Measurements from ENCODE around the gene SLC34A3.

Gene SLC34A3

DNA sequence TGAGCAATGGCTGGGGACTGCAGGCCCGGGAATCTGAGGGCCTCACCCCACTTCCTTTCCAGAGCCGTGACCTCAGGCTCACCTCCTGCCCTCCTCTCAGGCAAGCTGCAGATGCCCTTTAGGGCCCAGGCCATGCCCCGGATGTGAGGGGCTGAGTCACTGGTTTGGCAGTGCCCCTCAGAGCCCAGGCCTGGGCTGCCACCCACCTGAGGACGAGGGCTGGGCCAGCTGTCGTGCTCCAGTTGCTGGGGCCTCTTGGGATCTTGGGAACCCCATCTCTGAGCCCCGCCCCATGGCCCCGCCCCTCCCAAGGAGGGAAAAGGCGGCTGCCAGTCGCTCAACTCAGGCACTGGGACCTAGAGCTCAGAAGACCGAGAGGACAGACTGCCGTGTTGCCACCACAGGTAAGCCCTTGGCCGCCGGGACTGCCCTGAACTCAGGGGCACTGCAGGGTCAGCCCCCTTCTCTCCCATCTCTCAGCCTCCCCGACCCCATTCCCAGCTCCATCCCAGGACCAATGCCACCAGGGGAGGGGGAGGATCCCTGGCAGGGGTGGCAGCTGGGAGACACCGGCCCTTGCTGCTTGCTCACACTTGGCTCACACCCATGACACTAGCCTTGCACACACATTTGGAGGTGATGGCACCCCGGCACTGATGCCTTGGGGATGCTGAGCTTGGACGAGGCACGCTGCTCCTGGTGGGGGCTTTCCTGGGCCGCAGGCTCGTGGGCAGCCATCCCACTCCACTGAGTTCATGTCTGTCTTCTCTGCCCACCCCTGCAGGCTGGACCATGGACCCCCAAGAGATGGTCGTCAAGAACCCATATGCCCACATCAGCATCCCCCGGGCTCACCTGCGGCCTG, 5.6 kb upstream of the SLC34A3 start, which contains the start of gene CYSRT1:
TSS of gene CYSRT1 (plus strand) at position 345 of the 865 bp plus-strand sequence. CDS start at position 793, 448 bp downstream.
- DNase-seq (ENCODE audit: extremely low spot score): no peak
- ChIA-PET CTCF (interaction anchor here (1.0 kb wide), 1 partner anchor 12 kb away, joined by 3 read pairs; no protein-coding TSS in a partner anchor), POLR2A (interaction anchor here (0.7 to 1.5 kb wide), 8 partner anchors 11 to 138 kb away, joined by 3 to 6 read pairs (median 3); partner anchors contain the start of genes MAN1B1, NELFB, SSNA1 and TPRN)
- no peak for TF ChIP-seq ELF4 (IDR thresholded peaks at IDR 0.05)
- TF ChIP-seq, protein P1, sequence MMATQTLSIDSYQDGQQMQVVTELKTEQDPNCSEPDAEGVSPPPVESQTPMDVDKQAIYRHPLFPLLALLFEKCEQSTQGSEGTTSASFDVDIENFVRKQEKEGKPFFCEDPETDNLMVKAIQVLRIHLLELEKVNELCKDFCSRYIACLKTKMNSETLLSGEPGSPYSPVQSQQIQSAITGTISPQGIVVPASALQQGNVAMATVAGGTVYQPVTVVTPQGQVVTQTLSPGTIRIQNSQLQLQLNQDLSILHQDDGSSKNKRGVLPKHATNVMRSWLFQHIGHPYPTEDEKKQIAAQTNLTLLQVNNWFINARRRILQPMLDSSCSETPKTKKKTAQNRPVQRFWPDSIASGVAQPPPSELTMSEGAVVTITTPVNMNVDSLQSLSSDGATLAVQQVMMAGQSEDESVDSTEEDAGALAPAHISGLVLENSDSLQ (IDR thresholded peaks at IDR 0.05): no peak
- no peak for TF ChIP-seq TARDBP (IDR thresholded peaks at IDR 0.05)
- TF ChIP-seq FOXA1 (IDR thresholded peaks at IDR 0.05): no peak
- no peak for TF ChIP-seq NFRKB (IDR thresholded peaks at IDR 0.05)
- TF ChIP-seq ZNF384 (IDR thresholded peaks at IDR 0.05): no peak
- TF ChIP-seq FOXK2 (IDR thresholded peaks at IDR 0.05): no peak
- TF ChIP-seq L3MBTL2 (conservative IDR thresholded peaks at IDR 0.05): no peak
- TF ChIP-seq LEF1 (IDR thresholded peaks at IDR 0.05; ENCODE audit: borderline replicate concordance): no peak
- TF ChIP-seq BHLHE40 (IDR thresholded peaks at IDR 0.05; ENCODE audit: borderline replicate concordance): no peak
- no peak for TF ChIP-seq SP1 (IDR thresholded peaks at IDR 0.05)
- no peak for TF ChIP-seq HDGF (IDR thresholded peaks at IDR 0.05; ENCODE audit: borderline replicate concordance)
- TF ChIP-seq SUZ12 (IDR thresholded peaks at IDR 0.05): no peak

DNA sequence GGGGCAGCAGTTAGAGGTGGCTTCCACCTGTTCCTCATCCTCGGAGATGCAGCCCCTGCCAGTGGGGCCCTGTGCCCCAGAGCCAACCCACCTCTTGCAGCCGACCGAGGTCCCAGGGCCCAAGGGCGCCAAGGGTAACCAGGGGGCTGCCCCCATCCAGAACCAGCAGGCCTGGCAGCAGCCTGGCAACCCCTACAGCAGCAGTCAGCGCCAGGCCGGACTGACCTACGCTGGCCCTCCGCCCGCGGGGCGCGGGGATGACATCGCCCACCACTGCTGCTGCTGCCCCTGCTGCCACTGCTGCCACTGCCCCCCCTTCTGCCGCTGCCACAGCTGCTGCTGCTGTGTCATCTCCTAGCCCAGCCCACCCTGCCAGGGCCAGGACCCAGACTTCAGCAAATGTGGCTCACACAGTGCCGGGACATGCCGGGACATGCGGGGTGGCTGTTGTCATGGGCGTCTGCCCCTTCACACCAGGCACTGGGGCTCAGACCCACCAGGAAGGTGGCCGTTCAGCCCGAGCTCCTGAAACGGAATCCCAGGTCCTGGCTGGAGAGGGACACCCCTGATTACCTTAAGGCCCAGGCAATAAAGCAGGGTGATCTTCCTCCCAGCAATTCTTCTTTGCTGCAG, 4.9 kb upstream of the SLC34A3 start:
- no peak for DNase-seq (ENCODE audit: extremely low spot score)
- CTCF ChIA-PET: interaction anchor here (1.0 kb wide), 1 partner anchor 49 kb away, joined by 3 read pairs; no protein-coding TSS in a partner anchor
- TF ChIP-seq L3MBTL2 (conservative IDR thresholded peaks at IDR 0.05) (no peak), HDGF (IDR thresholded peaks at IDR 0.05; ENCODE audit: borderline replicate concordance) (no peak), NFRKB (IDR thresholded peaks at IDR 0.05) (no peak), ARNT (IDR thresholded peaks at IDR 0.05) (no peak), SUZ12 (IDR thresholded peaks at IDR 0.05) (no peak), BHLHE40 (IDR thresholded peaks at IDR 0.05; ENCODE audit: borderline replicate concordance) (no peak), FOXM1 (IDR thresholded peaks at IDR 0.05; ENCODE audit: borderline replicate concordance) (no peak), SP1 (IDR thresholded peaks at IDR 0.05) (no peak), FOXA1 (IDR thresholded peaks at IDR 0.05) (no peak), LEF1 (IDR thresholded peaks at IDR 0.05; ENCODE audit: borderline replicate concordance) (no peak), TARDBP (IDR thresholded peaks at IDR 0.05) (no peak), ELF4 (IDR thresholded peaks at IDR 0.05) (no peak)
- TF ChIP-seq, protein P1 (IDR thresholded peaks at IDR 0.05): no peak
- POLR2A ChIA-PET: interaction anchor here (0.7 to 1.8 kb wide), 10 partner anchors 11 to 139 kb away, joined by 3 to 6 read pairs (median 3); partner anchors contain the start of genes ANAPC2, MAN1B1, SSNA1 and TPRN

DNA sequence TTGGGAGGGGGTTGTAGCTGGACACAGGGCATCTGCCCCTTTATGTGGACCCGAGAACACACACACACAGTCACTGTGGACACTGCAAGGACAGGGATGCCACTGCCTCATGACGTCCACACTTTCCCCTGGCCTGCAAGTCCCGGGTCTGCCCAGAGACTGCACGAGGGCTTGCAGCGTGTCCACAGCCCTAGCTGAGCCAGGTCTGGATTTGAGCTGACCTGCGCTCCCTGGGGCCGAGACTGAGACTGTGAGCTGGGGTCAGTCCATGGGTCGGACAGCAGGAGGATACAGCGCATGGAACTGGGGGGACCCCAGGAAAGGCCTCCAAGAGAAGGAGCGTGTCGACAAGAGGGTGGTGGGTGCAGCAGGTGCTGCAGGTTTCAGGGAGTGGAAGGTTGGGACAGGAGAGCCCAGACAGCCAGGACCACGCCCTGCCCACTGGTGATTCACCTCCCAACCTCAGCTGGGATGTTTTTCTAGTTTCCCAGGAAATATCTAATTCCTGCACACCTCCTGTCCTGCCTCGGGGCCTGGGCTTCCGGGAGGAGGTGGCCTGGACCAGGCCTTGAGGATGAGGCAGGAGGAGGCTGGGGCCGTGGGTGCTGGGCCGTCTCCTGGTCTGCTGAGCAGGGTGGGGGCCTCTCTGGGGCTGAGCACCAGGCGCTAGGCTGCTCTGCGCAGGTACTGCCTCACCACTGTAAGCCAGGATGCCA, 4.2 kb upstream of the SLC34A3 start:
- ChIA-PET CTCF (interaction anchor here (1.0 to 1.1 kb wide), 2 partner anchors 50 to 177 kb away, joined by 3 read pairs; no protein-coding TSS in a partner anchor), POLR2A (interaction anchor here (0.7 to 1.8 kb wide), 7 partner anchors 12 to 140 kb away, joined by 3 to 6 read pairs (median 3); partner anchors contain the start of genes ANAPC2, MAN1B1, NDOR1 and SSNA1)
- no peak for TF ChIP-seq HDGF (IDR thresholded peaks at IDR 0.05; ENCODE audit: borderline replicate concordance)
- no peak for TF ChIP-seq FOXK2 (IDR thresholded peaks at IDR 0.05)
- no peak for TF ChIP-seq ARNT (IDR thresholded peaks at IDR 0.05)
- no peak for TF ChIP-seq CTBP1 (IDR thresholded peaks at IDR 0.05; ENCODE audit: borderline replicate concordance)
- no peak for TF ChIP-seq FOXA1 (IDR thresholded peaks at IDR 0.05)
- TF ChIP-seq SP1 (IDR thresholded peaks at IDR 0.05): no peak
- TF ChIP-seq SUZ12 (IDR thresholded peaks at IDR 0.05): no peak
- TF ChIP-seq FOXM1 (IDR thresholded peaks at IDR 0.05; ENCODE audit: borderline replicate concordance): no peak
- no peak for TF ChIP-seq BHLHE40 (IDR thresholded peaks at IDR 0.05; ENCODE audit: borderline replicate concordance)
- TF ChIP-seq TARDBP (IDR thresholded peaks at IDR 0.05): no peak
- TF ChIP-seq L3MBTL2 (conservative IDR thresholded peaks at IDR 0.05): no peak
- no peak for TF ChIP-seq NFRKB (IDR thresholded peaks at IDR 0.05)
- TF ChIP-seq ELF4 (IDR thresholded peaks at IDR 0.05): no peak
- TF ChIP-seq, protein P1 (IDR thresholded peaks at IDR 0.05): no peak
- TF ChIP-seq LEF1 (IDR thresholded peaks at IDR 0.05; ENCODE audit: borderline replicate concordance): no peak
- no peak for DNase-seq (ENCODE audit: extremely low spot score)

DNA sequence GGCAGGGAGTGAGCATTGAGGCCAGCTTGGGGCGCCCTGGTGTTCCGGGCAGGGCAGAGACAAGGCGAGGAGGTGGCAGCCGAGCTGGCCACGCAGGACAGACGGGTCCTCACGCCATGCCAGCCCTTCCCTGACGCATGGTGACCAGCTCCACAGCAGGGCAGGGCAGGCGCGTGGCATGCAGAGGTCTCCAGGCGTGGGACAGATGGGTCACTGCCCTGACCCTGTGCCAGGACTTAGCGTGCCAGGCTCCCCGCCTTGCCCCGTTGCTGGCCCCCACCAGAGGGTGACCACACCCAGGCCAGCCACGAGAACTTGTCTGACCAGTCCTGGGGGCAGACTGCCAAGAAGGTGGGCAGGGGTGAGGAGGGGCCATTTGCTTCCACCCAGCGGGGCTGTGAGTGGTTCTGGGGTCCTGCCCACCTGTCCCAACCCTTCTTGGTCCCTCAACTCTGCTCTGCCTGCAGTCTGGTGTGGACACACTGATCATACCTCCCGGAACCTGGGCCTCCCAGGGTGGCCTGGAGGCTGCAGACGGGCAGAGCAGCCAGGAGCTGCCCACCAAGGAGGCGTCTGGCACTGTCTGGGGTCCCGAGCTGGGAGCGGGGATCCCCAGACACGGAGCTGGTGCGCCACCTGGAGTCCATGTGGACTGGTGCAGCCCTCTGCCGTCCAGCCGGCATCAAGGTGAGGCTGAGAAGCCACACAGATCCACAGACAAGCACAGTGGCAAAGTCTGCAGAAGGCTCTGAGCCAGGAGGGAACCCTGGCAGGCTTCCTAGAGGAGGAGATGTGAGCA, 3.4 kb upstream of the SLC34A3 start, which contains the start of gene RNF224:
TSS of gene RNF224 (plus strand) at position 449 of the 799 bp plus-strand sequence. CDS start 834 bp downstream, outside the sequence.
- ChIA-PET CTCF (interaction anchor here (0.6 to 1.7 kb wide), 5 partner anchors 9 to 178 kb away, joined by 3 to 9 read pairs (median 4); no protein-coding TSS in a partner anchor), POLR2A (interaction anchor here (0.7 to 1.8 kb wide), 6 partner anchors 22 to 141 kb away, joined by 3 to 6 read pairs (median 4); partner anchors contain the start of genes ANAPC2, MAN1B1, NDOR1 and SSNA1)
- TF ChIP-seq L3MBTL2 (conservative IDR thresholded peaks at IDR 0.05) (no peak), BHLHE40 (IDR thresholded peaks at IDR 0.05; ENCODE audit: borderline replicate concordance) (no peak), ARNT (IDR thresholded peaks at IDR 0.05) (no peak), TARDBP (IDR thresholded peaks at IDR 0.05) (no peak), ELF4 (IDR thresholded peaks at IDR 0.05) (no peak), HDGF (IDR thresholded peaks at IDR 0.05; ENCODE audit: borderline replicate concordance) (no peak), SP1 (IDR thresholded peaks at IDR 0.05) (no peak), FOXK2 (IDR thresholded peaks at IDR 0.05) (no peak)
- TF ChIP-seq, protein P1 (IDR thresholded peaks at IDR 0.05): no peak
- peak; percentile 75 for DNase-seq (ENCODE audit: extremely low spot score)
